Ascending aorta (tissue), 2 donors: ENCODE results near the gene VAV1. TPM values are rescaled to one million over a fixed set of nuclear protein-coding genes. Genes with fewer than 3 reads are reported as not detected.
"Not testable (repeated sequence)": the region's sequence is repeated elsewhere in the genome, so short reads cannot be mapped to it uniquely, and the experiment has no call there.

Source experiments
- DNase-seq, 2 donors: peaks; one replicate each; pipeline ENCODE4 v3.0.0-alpha.2; 2019; ENCODE audit warnings: low spot score in 2 of 2
- H3K27ac ChIP-seq, 2 donors: fragments of 200-600 bp; sonication (generic); one replicate each; pipeline ENCODE4 v1.5.1; 2016 to 2017; ENCODE audit warnings: mild to moderate bottlenecking in 1 of 2
- H3K27me3 ChIP-seq: fragments of 200-600 bp; sonication (generic); one replicate; pipeline ENCODE4 v1.5.1; 2017
- H3K36me3 ChIP-seq, 2 donors: fragments of 200-600 bp; sonication (generic); one replicate each; pipeline ENCODE4 v1.5.1; 2016
- H3K4me1 ChIP-seq, 2 donors: fragments of 200-600 bp; sonication (generic); one replicate each; pipeline ENCODE4 v1.5.1; 2016 to 2017; ENCODE audit warnings: mild to moderate bottlenecking in 1 of 2
- H3K4me3 ChIP-seq, 2 donors: fragments of 200-600 bp; sonication (generic); one replicate each; pipeline ENCODE4 v1.5.1; 2016 to 2017; ENCODE audit warnings: mild to moderate bottlenecking in 1 of 2
- H3K9me3 ChIP-seq, 2 donors: fragments of 200-600 bp; sonication (generic); one replicate each; pipeline ENCODE4 v1.5.1; 2016
- intact Hi-C: fragments of 100-400 bp; cut with DNase I; formaldehyde crosslinking; loops from one replicate; pipeline ENCODE4 v1.15.1; 2023
- total RNA-seq: library from RNA; depleted of rRNA; stranded (reverse); fragments of >200 nt; gene quantifications from one replicate; pipeline ENCODE4 v1.1.0, GENCODE V29; 2016
- TF ChIP-seq, protein P1 (sequence below), 3 experiments: fragments of 200-600 bp in 2 of 3; fragments of 450-650 bp in 1 of 3; sonication (generic) in 2 of 3; IDR thresholded peaks; one replicate each; pipeline ENCODE4 v1.5.1; 2016 to 2019; ENCODE audit warnings: antibody characterized with exemption in 3 of 3, mild to moderate bottlenecking in 1 of 3, moderate library complexity in 1 of 3

Gene VAV1
- total RNA-seq, 1 donor from 2014 or later: 4.4 TPM

DNA sequence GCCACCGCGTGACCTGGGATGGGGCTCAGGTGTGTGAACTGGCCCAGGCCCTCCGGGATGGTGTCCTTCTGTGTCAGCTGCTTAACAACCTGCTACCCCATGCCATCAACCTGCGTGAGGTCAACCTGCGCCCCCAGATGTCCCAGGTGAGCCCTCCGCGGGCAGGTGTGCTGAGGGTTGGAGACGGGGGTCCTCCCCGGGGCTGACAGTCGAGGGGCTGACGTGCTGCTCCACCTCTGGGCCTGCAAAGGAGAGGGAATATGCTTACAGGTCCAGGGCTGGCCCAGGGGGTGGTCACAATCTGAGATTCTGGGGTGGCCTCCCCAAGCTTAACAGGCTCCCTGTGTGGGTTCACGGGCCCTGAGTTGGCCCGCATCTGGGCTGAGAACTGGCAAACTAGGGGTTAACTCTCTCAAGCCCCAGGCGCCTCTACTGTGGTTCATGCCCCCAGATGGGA, 386 bp downstream of the VAV1 start:
- DNase-seq: no peak
- H3K36me3 ChIP-seq: no peaks in the 10 kb centered on the region
- intact Hi-C loops: no loop called here
- H3K27ac ChIP-seq: peak overlapping the region in 1 of 2 donors; percentile 33
- TF ChIP-seq, protein P1, sequence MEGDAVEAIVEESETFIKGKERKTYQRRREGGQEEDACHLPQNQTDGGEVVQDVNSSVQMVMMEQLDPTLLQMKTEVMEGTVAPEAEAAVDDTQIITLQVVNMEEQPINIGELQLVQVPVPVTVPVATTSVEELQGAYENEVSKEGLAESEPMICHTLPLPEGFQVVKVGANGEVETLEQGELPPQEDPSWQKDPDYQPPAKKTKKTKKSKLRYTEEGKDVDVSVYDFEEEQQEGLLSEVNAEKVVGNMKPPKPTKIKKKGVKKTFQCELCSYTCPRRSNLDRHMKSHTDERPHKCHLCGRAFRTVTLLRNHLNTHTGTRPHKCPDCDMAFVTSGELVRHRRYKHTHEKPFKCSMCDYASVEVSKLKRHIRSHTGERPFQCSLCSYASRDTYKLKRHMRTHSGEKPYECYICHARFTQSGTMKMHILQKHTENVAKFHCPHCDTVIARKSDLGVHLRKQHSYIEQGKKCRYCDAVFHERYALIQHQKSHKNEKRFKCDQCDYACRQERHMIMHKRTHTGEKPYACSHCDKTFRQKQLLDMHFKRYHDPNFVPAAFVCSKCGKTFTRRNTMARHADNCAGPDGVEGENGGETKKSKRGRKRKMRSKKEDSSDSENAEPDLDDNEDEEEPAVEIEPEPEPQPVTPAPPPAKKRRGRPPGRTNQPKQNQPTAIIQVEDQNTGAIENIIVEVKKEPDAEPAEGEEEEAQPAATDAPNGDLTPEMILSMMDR (IDR thresholded peaks at IDR 0.05): no peak
- H3K27me3 ChIP-seq: no peaks in the 10 kb centered on the region
- H3K4me3 ChIP-seq: peak overlapping the region; percentile 10 to 60
- no peaks in the 10 kb centered on the region for H3K9me3 ChIP-seq
- H3K4me1 ChIP-seq: no peaks in the 10 kb centered on the region

DNA sequence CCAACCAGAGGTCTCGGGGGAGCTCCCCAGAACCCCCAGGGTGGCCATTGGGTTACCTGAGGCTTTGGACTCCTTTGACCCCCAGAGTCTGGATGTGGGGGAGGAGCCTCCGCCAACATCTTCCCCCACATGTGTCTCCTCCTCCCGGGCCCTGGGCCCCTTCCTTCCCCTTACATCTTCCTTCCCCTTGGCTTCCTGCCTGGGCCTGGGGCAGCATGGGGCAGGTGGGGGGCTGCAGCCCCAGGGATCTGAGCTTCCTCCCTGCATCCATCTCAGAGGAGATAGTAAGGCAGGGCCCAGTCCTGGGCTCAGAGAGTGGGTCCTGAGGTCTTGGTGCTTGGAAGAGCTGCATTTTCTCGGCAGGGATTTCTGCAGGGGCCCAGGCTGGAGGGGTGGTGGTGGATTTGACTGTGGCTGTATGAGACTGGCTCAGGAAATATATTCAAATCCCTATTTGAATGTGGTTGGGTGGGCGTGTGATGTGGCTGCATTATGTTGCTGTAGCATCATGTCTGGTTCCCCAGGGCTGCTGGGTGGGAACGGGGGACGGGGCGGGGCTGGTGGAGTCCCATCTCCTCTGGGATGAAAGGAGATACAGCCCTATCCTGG, 919 bp downstream of the VAV1 start:
- Histone ChIP-seq H3K9me3 (no peaks in the 10 kb centered on the region), H3K4me1 (no peaks in the 10 kb centered on the region), H3K27ac (peak overlapping the region in 1 of 2 donors; percentile 33), H3K27me3 (no peaks in the 10 kb centered on the region), H3K4me3 (peak overlapping the region; percentile 10 to 60), H3K36me3 (no peaks in the 10 kb centered on the region)
- peak in 1 of 2 donors; percentile 65 for DNase-seq
- intact Hi-C loops: no loop called here
- TF ChIP-seq, protein P1 (IDR thresholded peaks at IDR 0.05): no peak

DNA sequence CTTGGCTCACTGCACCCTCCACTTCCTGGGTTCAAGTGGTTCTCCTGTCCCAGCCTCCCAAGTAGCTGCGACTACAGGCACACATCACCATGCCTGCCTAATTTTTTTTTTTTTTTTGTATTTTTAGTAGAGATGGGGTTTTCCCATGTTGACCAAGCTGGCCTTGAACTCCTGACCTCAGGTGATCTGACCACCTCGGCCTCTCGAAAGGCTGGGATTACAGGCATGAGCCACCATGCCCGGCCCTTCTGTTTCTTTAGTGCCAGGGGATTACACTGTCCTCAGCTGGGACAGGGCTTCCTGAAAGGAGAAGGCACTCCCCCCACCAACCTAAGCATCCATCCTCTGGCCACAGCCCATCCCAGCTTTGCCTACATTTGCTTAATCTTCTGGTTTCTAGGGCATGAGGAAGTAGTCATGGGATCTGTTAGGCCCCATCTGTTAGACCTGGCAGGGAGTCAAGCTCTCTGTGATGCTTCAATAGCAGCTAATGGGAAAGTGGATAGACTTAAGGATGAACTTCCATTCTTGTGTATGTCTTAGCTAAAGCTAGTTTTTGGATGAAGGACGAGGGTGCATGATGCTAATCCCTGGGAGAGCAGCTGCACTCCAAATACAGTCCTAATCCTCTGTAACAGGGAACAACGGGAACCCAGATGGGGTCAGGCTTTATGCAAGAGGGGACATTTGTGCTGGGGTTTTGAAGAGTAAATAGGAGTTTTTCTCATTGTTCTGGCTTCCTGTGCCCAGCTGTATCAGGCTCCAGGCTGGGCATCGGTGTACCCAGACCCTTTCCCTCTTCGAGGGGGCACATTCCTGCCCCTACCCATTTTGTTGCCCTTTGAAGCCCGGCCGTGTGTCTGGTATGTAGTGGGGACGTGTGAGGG, 2.6 kb downstream of the VAV1 start:
- no peaks in the 10 kb centered on the region for H3K4me1 ChIP-seq
- intact Hi-C loops: no loop called here
- no peak overlapping the region for H3K27ac ChIP-seq
- no peaks in the 10 kb centered on the region for H3K36me3 ChIP-seq
- TF ChIP-seq, protein P1 (IDR thresholded peaks at IDR 0.05): no peak
- no peaks in the 10 kb centered on the region for H3K9me3 ChIP-seq
- DNase-seq: no peak
- no peak overlapping the region for H3K4me3 ChIP-seq
- no peaks in the 10 kb centered on the region for H3K27me3 ChIP-seq

DNA sequence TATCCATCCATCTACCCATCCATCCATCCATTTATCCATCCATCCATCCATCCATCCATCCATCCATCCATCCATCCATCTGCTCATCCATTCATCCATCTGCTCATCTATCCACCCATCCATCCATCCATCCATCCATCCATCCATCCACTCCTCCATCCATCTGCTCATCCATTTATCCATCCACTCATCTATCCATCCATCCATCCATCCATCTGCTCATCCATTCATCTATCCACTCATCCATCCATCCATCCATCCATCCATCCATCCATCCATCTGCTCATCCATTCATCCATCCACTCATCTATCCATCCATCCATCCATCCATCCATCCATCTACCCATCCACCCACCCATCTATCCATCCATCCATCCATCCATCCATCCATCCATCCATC, 3.5 kb downstream of the VAV1 start:
- DNase-seq, H3K4me1 ChIP-seq, H3K9me3 ChIP-seq, H3K36me3 ChIP-seq, H3K4me3 ChIP-seq, H3K27me3 ChIP-seq, H3K27ac ChIP-seq, intact Hi-C loops: not testable (repeated sequence)

DNA sequence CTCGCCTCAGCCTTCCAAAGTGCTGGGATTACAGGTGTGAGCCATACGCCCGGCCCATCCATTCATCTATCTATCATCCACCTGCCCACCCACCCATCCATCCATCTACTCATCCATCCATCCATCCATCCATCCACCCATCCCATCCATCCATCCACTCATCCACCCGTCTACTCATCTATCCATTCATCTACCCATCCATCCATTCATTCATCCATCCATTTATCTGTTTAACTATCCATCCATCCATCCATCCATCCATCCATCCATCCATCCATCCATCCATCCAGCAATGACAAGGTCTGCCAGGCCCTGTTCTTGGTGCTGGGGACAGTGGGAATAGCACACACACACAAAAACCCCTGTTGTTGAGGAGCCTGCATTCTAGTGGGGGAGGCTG, 4.5 kb downstream of the VAV1 start:
- intact Hi-C loops: no loop called here
- Histone ChIP-seq H3K4me1 (no peaks in the 10 kb centered on the region), H3K27me3 (no peaks in the 10 kb centered on the region), H3K36me3 (no peaks in the 10 kb centered on the region), H3K27ac (no peak overlapping the region), H3K4me3 (no peak overlapping the region), H3K9me3 (no peaks in the 10 kb centered on the region)
- TF ChIP-seq, protein P1 (IDR thresholded peaks at IDR 0.05): no peak
- DNase-seq: no peak

DNA sequence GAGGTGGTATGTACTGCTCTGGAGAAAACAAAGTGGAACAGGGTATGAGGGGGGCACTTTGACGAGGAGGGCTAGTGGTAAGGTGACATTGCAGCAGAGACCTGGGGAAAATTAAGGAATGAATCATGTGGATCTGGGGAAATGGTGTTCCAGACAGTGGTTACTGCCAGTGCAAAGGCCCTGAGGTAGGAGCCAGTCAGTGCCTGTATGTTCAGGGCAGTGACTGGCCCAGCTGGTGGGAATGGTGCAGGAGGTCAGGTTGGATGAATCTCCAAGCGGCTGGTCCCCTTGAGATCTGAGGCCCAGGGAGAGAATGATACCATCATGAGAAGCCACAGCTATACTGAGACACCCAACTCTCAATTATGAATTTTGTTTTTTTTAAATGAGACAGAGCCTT, 4.9 kb downstream of the VAV1 start:
- DNase-seq: no peak
- Histone ChIP-seq H3K27ac (no peak overlapping the region), H3K4me3 (no peak overlapping the region), H3K27me3 (no peaks in the 10 kb centered on the region), H3K9me3 (no peaks in the 10 kb centered on the region), H3K36me3 (no peaks in the 10 kb centered on the region), H3K4me1 (no peaks in the 10 kb centered on the region)
- TF ChIP-seq, protein P1 (IDR thresholded peaks at IDR 0.05): no peak
- intact Hi-C loops: no loop called here
